Measurements from ENCODE around the gene SHISAL1. TPM values are rescaled to one million over a fixed set of nuclear protein-coding genes. Genes with fewer than 3 reads are reported as not detected.

Gene SHISAL1
- total and polyA plus RNA-seq, 5 donors, result 1.0 to 5.8 (median 1.3) TPM

DNA sequence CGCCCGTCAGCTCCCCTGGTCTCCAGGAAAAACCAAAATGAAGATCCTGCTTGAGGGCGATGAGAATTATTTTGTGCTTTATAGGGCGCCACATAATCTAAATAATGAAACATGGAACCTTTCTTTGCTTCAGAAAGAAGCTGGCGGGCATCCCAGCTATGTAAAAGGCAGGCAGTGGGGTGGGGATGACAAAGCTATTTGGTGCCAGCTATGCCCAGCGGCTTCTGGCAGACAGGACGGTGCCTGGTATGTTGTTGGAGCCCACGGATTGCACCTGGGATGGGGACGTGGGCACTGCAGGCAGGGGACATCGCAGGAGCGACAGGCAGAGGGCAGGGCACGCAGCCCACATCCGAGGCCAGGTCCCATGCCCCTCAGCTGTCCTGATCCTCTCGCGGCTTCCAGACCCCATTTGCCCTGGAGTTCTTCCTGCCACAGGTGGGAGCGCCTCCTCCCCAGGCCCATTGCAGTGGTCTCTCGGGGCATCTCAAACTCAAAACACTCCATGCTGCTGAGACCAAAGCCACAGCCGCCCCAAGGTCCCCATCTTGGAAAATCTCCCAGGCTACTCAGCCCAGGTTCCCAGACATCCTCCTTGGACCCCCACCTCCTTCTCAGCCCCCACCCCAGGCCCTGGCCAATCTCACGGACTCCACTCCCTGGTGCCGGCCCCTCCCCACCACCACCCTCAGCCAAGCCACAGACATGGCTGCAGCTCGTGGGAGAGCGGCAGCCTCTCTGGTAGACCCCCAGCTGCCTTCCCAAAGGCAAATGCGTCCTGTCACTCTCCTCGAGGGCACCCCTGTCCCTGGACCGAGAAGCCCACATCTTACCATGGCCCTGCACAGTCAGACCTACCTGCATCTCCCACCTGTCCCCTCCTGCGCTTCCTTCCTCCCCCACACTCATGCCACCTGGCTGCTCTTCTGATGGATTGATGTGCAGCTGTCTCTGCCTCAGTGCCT lies 45.7 kb downstream of the SHISAL1 start:
- H3K27ac ChIP-seq (ENCODE audit: low read length), result no peak overlapping the region
- H3K4me3 ChIP-seq (ENCODE audit: low read length), result no peak overlapping the region
- no peaks in the 10 kb centered on the region for H3K9me3 ChIP-seq (ENCODE audit: control insufficient read depth, low read length)
- DNase-seq (no peak), ATAC-seq (no peak)
- H3K4me1 ChIP-seq (ENCODE audit: control insufficient read depth, insufficient read depth, low read length), result no peaks in the 10 kb centered on the region
- WGBS, result 74% methylated on average over 26 of the region's 26 CpGs
- intact Hi-C loops (cut with DNase I), result no loop called here
- no peaks in the 10 kb centered on the region for H3K27me3 ChIP-seq (ENCODE audit: control insufficient read depth, insufficient read depth)

DNA sequence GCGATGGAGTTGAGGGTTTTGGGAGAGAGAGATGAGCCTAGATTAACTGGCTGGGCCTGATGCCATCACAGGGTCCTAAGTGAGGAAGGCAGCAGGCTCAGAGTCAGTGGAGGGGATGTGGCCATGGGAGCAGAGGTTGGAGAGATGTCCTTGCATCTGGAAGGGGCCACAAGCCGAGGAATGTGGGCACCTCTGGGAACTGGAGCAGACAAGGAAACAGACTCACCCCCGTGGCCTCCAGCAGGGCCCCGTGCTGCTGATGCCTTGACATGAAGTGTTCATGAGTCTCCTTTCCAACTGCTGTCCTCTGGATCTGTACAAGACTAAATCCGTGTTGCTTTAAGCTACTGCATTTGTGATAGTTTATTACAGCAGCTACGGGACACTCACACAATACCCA lies 49.2 kb downstream of the SHISAL1 start:
- Histone ChIP-seq H3K27me3 (ENCODE audit: control insufficient read depth, insufficient read depth) (no peaks in the 10 kb centered on the region), H3K4me1 (ENCODE audit: control insufficient read depth, insufficient read depth, low read length) (no peaks in the 10 kb centered on the region), H3K27ac (ENCODE audit: low read length) (no peak overlapping the region), H3K9me3 (ENCODE audit: control insufficient read depth, low read length) (no peaks in the 10 kb centered on the region), H3K4me3 (ENCODE audit: low read length) (no peak overlapping the region)
- intact Hi-C loops (cut with DNase I), result no loop called here
- DNase-seq (no peak), ATAC-seq (no peak)
- WGBS, result 91% methylated on average over 6 of the region's 6 CpGs

- Histone ChIP-seq H3K27me3 (ENCODE audit: control insufficient read depth, insufficient read depth) (no peaks in the 10 kb centered on the region), H3K4me1 (ENCODE audit: control insufficient read depth, insufficient read depth, low read length) (no peaks in the 10 kb centered on the region), H3K27ac (ENCODE audit: low read length) (no peak overlapping the region), H3K4me3 (ENCODE audit: low read length) (no peak overlapping the region), H3K9me3 (ENCODE audit: control insufficient read depth, low read length) (no peaks in the 10 kb centered on the region)
- intact Hi-C loops (cut with DNase I), result no loop called here
- WGBS, result 59% methylated on average over 12 of the region's 12 CpGs
- ATAC-seq (peak; percentile 38 to 55), DNase-seq (peak; percentile 33 to 78 (median 72))
Measured at GRCh38 chr22:44261861-44262595, 50.7 kb downstream of the SHISAL1 start.

- intact Hi-C loops (cut with DNase I), result no loop called here
- H3K27ac ChIP-seq (ENCODE audit: low read length), result no peak overlapping the region
- H3K4me1 ChIP-seq (ENCODE audit: control insufficient read depth, insufficient read depth, low read length), result no peaks in the 10 kb centered on the region
- DNase-seq (no peak), ATAC-seq (no peak)
- no peak overlapping the region for H3K4me3 ChIP-seq (ENCODE audit: low read length)
- H3K9me3 ChIP-seq (ENCODE audit: control insufficient read depth, low read length), result no peaks in the 10 kb centered on the region
- 79% methylated on average over 14 of the region's 14 CpGs for WGBS
- no peaks in the 10 kb centered on the region for H3K27me3 ChIP-seq (ENCODE audit: control insufficient read depth, insufficient read depth)
Measured at GRCh38 chr22:44261164-44261860, 51.4 kb downstream of the SHISAL1 start.

DNA sequence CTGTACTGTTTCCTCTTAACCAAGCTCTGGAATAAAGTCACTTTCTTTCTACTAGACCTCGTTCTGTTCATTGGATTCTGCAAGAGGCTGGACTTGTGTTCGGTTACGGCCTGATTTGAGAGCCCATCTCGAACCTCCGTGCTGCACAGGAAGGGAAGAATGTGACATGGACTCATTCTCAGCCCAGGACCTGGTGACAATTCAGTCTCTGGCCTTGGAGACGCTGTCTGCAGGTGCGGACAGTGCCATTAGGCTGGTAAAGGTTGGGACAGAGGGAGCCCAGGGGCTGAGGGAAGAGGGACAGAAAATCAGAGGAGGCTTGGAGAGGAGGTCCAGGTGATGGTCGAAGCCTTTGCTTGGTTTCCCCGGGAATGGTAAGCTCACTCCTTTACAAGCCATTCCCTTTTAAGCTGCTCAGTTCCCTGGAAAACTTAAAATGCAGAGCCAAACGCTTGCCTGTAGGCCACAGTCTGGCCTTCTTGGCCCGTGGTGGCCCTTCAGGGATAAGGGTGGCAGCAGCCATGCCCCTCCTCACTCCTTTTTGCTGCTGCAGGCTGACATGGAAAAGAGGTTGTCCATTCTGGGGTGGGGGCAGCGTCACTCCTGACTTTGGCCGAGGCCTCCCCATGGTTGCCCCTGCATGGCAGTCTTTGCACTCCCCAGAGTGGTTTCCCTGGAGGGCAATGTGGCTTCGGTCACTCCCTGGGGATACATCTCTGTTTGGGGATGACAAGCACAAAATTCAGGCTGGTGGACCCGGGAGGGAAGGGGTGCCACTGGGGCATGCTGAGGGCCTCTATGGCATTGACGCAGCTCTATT lies 52.3 kb downstream of the SHISAL1 start:
- Histone ChIP-seq H3K4me3 (ENCODE audit: low read length) (no peak overlapping the region), H3K27me3 (ENCODE audit: control insufficient read depth, insufficient read depth) (no peaks in the 10 kb centered on the region), H3K27ac (ENCODE audit: low read length) (no peak overlapping the region), H3K4me1 (ENCODE audit: control insufficient read depth, insufficient read depth, low read length) (no peaks in the 10 kb centered on the region), H3K9me3 (ENCODE audit: control insufficient read depth, low read length) (no peaks in the 10 kb centered on the region)
- ATAC-seq, result no peak
- DNase-seq, result no peak
- 82% methylated on average over 16 of the region's 16 CpGs for WGBS
- intact Hi-C loops (cut with DNase I), result no loop called here

- WGBS, result 77% methylated on average over 19 of the region's 19 CpGs
- ATAC-seq, result no peak
Measured at GRCh38 chr22:44259366-44260215, 53.2 kb downstream of the SHISAL1 start.

GRCh38 chr22:44256556-44257485 lies 55.9 kb downstream of the SHISAL1 start:
- no peaks in the 10 kb centered on the region for H3K9me3 ChIP-seq (ENCODE audit: control insufficient read depth, low read length)
- DNase-seq (no peak), ATAC-seq (no peak)
- no peaks in the 10 kb centered on the region for H3K27me3 ChIP-seq (ENCODE audit: control insufficient read depth, insufficient read depth)
- no peak overlapping the region for H3K4me3 ChIP-seq (ENCODE audit: low read length)
- intact Hi-C loops (cut with DNase I), result no loop called here
- WGBS, result 38% methylated on average over 13 of the region's 13 CpGs
- H3K27ac ChIP-seq (ENCODE audit: low read length), result no peak overlapping the region
- no peaks in the 10 kb centered on the region for H3K4me1 ChIP-seq (ENCODE audit: control insufficient read depth, insufficient read depth, low read length)

More at GRCh38 chr22:44259366-44260215, 53.2 kb downstream of the SHISAL1 start:
- no peak overlapping the region for H3K27ac ChIP-seq (ENCODE audit: low read length)
- no peaks in the 10 kb centered on the region for H3K27me3 ChIP-seq (ENCODE audit: control insufficient read depth, insufficient read depth)
- intact Hi-C loops (cut with DNase I), result no loop called here
- no peak overlapping the region for H3K4me3 ChIP-seq (ENCODE audit: low read length)
- H3K4me1 ChIP-seq (ENCODE audit: control insufficient read depth, insufficient read depth, low read length), result no peaks in the 10 kb centered on the region
- no peak for DNase-seq
- H3K9me3 ChIP-seq (ENCODE audit: control insufficient read depth, low read length), result no peaks in the 10 kb centered on the region

- DNase-seq, result no peak
- no peak for ATAC-seq
- no peak overlapping the region for H3K27ac ChIP-seq (ENCODE audit: low read length)
- intact Hi-C loops (cut with DNase I), result no loop called here
- H3K27me3 ChIP-seq (ENCODE audit: control insufficient read depth, insufficient read depth), result no peaks in the 10 kb centered on the region
- H3K9me3 ChIP-seq (ENCODE audit: control insufficient read depth, low read length), result no peaks in the 10 kb centered on the region
- no peak overlapping the region for H3K4me3 ChIP-seq (ENCODE audit: low read length)
- 81% methylated on average over 6 of the region's 6 CpGs for WGBS
- no peaks in the 10 kb centered on the region for H3K4me1 ChIP-seq (ENCODE audit: control insufficient read depth, insufficient read depth, low read length)
Measured at GRCh38 chr22:44256085-44256484, 56.7 kb downstream of the SHISAL1 start.

DNA sequence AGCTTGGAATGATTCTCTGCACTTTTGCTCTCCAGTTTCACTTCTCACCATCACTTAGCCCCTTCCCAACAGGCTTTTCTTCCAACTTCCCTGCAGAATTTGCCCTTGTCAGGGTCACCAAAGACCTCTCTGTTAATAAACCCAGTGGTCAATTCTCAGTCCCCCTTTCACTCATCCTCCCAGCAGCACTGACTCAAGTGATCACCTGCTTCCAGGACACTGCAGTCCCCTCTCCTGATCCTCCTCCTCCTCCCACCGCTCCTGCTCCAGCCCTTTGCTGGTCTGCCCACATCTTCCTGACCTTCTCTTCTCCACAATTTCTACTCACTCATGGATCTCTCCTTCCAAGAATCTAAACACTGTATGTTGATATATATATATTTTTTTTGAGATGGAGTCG lies 57.9 kb downstream of the SHISAL1 start:
- H3K4me3 ChIP-seq (ENCODE audit: low read length), result no peak overlapping the region
- intact Hi-C loops (cut with DNase I), result no loop called here
- no peak for DNase-seq
- H3K9me3 ChIP-seq (ENCODE audit: control insufficient read depth, low read length), result peaks cover 2% of the 10 kb centered on the region
- H3K27ac ChIP-seq (ENCODE audit: low read length), result no peak overlapping the region
- no peaks in the 10 kb centered on the region for H3K27me3 ChIP-seq (ENCODE audit: control insufficient read depth, insufficient read depth)
- ATAC-seq, result no peak
- no peaks in the 10 kb centered on the region for H3K4me1 ChIP-seq (ENCODE audit: control insufficient read depth, insufficient read depth, low read length)
- 92% methylated on average over 2 of the region's 2 CpGs for WGBS

All from right cardiac atrium (tissue), 5 donors.